LoVo (cell line): ENCODE data around the gene ITGB6.
A peak's percentile ranks its signal among the peaks of the same experiment; 100 is the strongest.

Experiments used
- DNase-seq: peaks from one replicate; pipeline ENCODE4 v3.0.0-alpha.2; 2016; ENCODE audit warnings: low spot score

ITGB6 gene

GRCh38 chr2:160221391-160222276, 21.6 kb upstream of the ITGB6 start:
- peak; percentile 94 for DNase-seq

DNA sequence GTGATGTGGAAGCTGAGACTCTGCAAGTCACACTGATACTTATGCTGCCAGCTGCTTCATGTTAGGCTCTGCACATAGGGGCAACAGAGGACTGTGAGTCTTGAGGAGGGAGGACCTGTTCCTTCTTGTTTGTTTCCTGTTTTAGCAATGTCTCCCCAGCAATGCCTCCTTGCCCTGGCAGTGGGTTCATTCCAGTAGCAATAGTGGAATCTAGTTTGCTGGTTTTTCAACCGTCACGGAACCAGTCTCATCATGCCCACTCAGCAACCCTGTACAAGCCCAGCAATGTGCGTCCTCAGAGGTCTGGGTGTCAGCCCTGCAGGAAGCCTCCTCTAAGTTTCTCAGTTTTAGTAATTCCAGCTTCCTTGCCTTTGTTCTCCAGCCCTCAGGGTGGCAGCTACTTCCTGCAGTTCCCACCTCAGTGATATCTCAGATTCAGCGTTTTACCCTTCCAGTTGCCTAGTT, 20.5 kb upstream of the ITGB6 start:
- no peak for DNase-seq

DNA sequence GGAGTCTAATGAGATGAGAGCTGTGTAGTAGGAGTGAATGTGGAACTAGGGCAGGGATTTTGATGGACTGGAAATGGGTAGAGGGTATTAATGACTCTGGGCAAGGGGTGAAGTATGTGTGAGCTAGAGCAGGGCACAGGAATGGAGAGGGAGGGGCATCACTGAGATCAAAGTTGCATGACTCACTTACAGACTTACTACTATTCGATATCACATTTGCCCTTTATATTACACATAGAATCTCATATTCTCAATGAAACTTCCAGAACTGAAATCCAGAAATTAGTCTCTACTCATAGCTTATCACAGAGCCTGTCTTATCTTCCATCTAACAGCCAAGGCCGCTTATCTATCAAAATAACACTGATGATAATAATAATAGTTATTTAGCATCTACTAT, 20.0 kb upstream of the ITGB6 start:
- DNase-seq = no peak

- peak; percentile 77 for DNase-seq
Measured at GRCh38 chr2:160214461-160215445, 14.7 kb upstream of the ITGB6 start.

DNA sequence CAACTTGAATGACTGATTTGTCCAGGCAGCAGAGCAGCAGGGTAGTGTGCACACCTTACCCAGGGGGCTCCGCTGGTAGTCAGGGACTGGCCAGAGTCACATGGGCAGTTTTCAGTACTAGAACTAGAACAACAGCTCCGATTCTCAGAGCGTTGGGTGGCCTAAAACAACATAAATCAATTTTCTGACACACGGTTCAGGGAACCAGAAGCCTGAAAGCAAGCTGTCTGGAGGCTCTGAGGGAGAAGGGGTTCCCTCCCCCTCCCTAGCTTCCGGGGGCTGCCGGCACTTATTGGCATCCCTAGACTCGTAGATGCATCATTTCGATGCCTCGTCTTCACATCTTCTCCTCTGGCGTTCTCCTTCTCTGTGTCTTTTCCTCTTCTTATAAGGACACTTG, 13.4 kb upstream of the ITGB6 start:
- no peak for DNase-seq

DNA sequence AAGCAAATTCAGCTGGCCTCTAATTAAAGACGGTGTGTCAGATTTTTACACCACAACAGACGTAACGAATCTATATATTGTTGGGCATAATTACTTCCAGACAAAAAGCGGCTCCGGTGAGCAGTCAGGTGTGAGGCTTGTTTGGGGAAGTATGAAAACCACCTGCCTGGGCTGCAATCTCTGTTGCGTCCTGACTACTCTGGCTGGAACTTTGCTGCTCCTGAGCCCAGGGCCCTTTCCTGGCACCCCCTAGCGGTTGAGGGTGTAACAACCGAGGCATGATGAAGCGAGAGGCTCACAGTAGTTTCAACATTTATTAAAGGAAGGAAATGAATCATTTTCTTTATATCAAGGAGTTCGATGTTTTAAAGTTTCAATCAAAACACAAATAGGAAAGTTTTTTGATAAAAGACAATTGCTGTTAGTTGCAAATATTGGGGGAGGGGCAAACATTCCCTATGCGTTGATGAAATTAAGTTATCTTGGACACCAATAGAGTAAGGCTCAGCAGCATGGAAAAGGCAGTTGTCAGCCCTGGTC, 10.6 kb upstream of the ITGB6 start:
- DNase-seq = peak; percentile 70

GRCh38 chr2:160209516-160209856, 9.4 kb upstream of the ITGB6 start:
- no peak for DNase-seq

DNA sequence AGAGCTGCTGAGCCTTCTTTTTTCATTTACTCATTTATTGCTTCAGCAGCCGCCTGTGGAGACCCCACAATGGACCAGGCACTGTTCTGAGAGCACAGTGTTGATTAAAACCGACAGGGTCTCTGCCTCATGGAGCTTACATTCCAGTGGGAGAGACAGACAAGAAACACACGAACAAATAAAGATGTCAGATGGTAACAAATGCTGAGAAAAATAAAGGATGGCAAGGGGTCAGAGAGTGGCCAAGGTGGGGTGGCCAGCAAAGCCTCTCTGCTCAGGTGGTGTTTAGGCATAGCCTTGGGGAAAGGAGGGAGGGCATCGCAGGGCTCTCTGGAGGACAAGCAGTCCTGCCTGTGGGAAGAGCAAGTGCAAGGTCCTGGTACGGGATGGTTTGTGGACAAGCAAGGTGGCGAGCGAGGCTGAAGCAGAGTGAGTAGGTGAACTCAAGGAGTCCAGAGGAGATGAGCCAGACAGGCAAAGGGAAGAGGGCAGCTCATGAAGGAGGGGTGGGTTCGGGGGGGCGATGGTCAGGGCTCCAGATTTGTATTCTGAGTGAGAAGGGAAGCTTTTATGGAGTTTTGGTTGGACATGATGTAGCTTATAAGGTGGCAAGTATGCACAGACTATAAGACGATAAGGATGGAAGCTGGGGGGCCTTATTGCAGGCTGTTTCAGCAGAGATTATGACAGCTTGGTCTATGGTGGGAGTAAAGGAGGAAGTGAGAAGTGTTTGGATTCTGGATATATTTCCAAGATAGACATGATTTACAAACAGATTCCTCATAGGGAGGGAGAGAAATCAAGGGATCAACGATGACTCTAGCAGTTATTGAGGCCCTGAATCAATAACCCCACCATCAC, 8.8 kb upstream of the ITGB6 start:
- no peak for DNase-seq

GRCh38 chr2:160207804-160208654, 8.0 kb upstream of the ITGB6 start:
- DNase-seq = peak; percentile 94

DNA sequence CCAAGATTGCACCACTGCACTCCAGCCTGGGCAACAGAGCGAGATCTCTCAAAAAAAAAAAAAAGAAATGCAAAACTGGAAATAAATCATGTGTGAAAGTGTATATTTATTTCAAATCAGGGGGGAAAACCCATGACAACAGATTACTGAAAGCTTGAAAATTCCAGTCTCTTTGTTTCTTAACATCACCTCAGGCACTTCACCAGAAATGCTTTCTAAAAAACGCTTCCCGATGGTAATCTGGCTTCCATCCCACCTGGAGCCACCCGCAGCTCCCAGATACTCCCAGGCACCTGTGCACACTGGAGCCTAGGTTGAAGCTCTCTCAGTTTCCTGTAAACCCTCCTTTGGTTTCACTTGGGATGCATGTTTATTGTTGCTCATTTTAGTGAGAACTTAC, 7.2 kb upstream of the ITGB6 start:
- no peak for DNase-seq

GRCh38 chr2:160206436-160206835, 6.4 kb upstream of the ITGB6 start:
- DNase-seq = no peak

DNA sequence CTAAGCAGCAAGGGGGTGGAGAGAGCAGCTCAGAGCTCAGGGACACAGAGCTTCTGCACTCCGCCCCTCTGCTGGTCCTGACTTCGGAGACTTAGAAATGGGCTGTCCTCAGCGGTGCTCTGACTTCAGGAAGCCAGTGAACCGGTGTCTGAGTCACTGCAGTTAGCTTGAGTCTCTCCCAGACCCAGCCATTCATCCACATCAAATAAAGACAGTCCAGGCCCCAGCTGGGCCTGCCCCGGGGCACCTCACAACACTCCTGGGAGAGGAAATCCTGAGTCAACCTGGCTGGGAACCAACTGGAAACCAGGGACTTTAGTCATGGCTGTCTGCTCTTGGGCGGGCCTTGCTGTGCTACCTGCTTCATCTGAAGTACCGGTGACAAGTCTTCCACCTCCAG, 5.4 kb upstream of the ITGB6 start:
- DNase-seq = peak; percentile 96

GRCh38 chr2:160203422-160203821, 3.4 kb upstream of the ITGB6 start:
- no peak for DNase-seq

DNA sequence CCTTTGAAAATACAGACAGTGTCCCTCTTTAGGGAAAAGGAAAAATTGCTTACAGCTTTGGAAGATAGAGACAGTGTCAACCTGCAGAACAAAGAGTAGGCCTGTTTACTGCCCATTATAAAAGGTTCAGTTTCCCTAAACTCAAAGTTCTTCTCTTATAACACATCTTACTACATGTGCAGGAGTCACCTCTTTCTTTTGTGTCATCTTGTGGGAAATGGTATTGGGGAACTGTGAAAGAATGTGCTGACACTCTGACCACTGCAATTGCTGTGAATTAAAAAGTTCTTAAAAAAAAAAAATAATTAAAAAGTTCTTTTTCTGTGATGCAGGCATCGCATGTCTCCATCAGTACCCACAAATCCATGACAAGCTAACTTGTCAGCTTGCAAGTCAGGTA, 2.9 kb upstream of the ITGB6 start:
- no peak for DNase-seq

- no peak for DNase-seq
Measured at GRCh38 chr2:160201849-160202539, 1.9 kb upstream of the ITGB6 start.

DNA sequence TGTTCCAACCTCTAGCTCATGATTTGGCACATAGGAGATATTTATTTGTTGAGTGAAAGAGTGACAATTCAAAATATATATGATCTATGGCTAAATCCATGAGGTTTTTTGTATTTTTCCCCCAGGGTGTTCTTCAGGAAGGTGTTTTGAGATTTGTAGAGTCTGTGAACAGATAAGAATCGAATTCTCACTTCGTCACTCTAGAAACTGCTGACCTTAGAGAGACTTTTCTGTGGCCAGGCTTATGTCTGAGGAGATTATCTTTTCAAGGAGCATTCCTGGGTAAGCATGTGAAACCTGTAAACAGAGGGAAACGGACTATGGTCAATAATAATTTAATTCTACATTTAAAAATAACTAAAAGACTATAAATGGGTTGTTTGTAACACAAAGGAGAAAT, 849 bp upstream of the ITGB6 start:
- no peak for DNase-seq

GRCh38 chr2:160199053-160199452, 1.0 kb downstream of the ITGB6 start:
- no peak for DNase-seq

DNA sequence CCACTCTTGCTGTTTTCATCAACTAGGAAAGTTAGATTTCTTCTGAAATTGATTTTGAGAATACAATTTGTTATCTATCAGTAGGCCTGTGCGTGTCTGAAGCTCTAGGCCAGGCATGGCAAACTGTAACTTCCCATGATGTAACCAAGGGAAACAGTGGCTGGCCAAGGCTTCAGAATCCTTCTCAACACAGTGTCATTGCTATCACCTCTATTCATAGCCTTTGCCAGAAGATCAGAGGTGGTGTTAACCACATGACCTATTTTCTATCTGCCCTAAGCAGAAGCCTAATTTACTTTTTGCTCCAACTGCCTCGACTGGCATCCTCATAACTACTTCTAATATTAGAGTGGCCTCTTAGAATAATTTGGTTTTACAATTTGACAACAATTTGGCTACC, 2.5 kb downstream of the ITGB6 start:
- DNase-seq = no peak

GRCh38 chr2:160194946-160195345, 5.1 kb downstream of the ITGB6 start:
- no peak for DNase-seq

- no peak for DNase-seq
Measured at GRCh38 chr2:160194351-160194750, 5.7 kb downstream of the ITGB6 start.
